GM18498 (cell line): ENCODE data around the gene BRD9.
"Not testable (repeated sequence)": the region's sequence is repeated elsewhere in the genome, so short reads cannot be mapped to it uniquely, and the experiment has no call there.

Source experiments
- ATAC-seq: cut with Tn5 transposase; IDR thresholded peaks from one replicate; pipeline ENCODE4 v1.9.1; 2021; ENCODE audit warnings: mild to moderate bottlenecking, moderate library complexity; ENCODE audit not compliant: unreplicated experiment

Gene BRD9

GRCh38 chr5:846602-847091 is 46.0 kb downstream of the BRD9 start:
- not testable (repeated sequence) for ATAC-seq

DNA sequence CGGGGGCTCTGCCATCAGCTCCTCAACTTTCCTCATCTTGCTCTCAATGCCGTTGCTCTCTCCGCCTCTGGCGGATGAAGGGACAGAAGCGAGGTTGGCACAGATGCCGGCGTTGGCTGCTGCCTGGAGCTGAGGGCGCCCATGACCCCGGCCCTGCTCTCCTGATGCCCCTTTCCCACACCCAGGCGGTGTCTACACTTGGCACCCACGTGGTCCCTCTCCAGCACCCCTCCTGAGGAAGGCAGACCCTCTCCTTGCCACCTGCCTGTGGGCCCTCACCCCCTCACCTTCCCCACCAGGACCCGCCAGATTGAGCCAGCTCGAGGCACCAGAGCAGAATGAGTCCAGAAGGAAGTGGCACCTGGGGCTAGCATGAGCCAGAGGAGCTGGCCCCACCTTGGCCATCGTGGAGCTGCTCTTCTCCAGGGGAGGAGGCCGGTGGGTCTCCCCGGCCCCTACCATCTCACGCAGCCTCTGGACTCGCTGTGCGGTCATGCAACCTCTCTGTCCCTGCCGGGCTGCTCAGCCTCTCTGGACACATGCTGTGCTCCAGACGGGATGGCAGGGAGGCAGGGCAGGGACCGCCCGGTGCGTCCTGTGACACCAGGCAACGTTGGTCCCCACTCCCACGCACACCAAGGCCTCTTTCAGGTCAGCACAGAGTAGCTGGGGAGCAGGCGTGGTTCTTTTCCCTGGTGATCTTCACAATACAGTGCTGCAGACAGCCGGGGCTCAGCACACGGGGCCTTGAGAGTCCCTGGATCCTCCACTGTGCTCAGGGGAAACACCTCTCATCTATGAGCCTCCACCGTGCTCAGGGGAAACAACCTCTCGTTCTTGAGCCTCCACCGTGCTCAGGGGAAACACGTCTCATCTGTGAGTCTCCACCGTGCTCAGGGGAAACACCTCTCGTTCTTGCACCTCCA is 46.7 kb downstream of the BRD9 start:
- not testable (repeated sequence) for ATAC-seq

DNA sequence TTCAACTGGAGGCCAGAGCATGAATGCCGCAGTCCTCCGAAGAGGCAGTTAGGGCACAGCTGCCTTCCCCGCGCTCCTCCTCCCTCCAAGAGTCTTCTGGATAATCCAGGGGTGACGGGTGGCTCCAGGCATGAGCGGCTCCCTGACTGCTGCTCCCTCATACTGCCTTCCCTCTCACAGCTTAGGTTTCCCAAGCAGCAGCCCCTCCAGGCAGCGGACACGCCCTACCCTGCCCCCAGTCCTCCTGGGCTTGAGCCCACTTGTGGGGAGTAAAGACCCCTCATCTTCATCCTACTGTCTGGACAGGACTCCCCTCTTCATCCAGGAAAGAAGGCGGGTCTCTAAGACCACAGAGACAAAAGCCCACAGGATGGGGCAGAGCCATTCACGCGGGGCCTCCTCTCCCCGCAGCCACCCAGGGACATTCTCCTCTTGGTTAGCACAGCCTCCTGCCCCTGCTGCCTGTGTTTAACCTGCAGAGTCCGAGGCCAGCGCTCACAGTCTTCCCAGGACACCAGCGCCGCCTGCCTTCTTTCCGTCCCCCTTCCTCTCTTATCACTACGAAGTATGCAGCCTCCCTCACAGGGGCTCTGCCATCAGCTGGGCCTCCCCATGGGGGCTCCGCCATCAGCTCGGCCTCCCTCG is 47.4 kb downstream of the BRD9 start:
- ATAC-seq, result not testable (repeated sequence)

DNA sequence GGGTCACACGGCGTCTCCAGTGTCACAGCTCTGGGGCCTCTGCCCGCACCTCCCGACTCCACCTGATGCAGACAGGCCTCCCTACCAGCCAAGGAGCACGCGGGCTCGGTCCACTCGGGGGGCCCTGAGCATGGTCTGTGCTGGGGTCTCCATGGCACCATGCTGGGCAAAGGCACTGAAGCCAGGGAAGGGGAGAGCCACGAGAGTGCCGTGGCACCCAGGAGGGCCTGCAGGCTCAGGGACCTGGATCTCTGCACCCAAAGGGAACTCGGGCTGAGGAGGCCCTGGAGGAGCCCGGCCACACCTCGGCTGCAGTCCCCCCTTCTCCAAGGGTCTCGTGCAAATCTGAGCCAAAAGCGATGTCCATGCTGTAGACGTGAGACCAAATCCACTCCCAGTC is 48.2 kb downstream of the BRD9 start:
- not testable (repeated sequence) for ATAC-seq

DNA sequence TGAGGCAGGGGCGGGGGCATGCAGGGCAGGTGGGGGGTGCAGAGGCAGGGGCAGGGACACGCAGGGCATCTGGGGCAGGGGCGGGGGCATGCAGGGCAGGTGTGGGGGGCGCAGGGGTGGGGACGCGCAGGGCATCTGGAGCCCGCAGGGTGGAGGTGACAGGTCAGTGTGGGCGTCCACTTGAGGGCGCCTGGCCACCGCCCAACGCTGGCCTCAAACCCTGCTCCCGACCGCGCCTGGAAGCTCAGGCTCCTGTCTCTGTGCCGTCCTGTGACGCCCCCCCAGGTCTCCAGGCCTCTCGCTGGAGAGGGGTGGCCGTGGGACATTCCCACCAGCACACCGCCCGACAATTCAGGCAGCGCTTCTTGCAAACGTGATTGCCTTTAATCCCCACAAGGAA is 48.7 kb downstream of the BRD9 start:
- not testable (repeated sequence) for ATAC-seq

- ATAC-seq, result not testable (repeated sequence)
These were observed 49.2 kb downstream of the BRD9 start for GRCh38 chr5:843371-843770.

DNA sequence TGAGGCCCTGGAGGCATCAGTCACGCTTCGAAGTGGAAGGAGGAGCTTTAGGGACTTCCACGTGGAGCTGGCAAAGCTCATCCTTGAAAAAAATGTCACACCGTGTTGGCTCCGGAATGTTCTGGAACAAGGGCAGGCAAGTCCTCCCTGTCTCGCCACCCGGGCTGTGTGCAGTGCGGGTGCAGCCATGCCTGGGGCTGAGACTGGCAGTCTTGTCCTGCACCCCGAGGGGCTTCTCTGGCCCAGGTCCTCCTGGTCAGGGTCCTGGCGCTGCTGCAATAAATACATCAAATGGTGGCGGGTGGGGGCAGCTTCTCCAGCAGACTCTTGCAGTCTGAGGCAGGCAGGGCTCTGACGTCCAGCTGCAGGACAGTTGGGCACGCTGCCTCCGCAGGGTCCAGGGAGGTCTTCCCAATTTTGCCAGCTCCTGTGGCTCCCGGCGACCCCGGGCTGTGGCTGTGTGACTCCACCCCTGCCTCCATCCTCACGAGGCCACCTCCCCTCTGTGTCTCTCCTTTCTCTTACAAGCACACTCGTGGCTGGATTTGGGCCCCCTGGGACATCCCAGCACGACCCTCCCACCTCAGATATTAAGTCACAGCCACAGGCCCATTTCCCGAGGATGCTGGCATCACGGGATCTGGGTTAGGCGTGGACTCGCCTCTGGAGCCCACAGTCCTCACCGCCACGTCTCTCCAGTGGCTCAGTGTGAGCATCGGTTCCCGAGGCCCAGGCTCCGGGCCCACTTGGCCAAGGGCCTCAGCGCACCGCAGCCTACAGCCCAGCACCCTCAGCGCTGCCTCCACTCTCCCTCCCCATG is 50.0 kb downstream of the BRD9 start:
- ATAC-seq, result not testable (repeated sequence)

DNA sequence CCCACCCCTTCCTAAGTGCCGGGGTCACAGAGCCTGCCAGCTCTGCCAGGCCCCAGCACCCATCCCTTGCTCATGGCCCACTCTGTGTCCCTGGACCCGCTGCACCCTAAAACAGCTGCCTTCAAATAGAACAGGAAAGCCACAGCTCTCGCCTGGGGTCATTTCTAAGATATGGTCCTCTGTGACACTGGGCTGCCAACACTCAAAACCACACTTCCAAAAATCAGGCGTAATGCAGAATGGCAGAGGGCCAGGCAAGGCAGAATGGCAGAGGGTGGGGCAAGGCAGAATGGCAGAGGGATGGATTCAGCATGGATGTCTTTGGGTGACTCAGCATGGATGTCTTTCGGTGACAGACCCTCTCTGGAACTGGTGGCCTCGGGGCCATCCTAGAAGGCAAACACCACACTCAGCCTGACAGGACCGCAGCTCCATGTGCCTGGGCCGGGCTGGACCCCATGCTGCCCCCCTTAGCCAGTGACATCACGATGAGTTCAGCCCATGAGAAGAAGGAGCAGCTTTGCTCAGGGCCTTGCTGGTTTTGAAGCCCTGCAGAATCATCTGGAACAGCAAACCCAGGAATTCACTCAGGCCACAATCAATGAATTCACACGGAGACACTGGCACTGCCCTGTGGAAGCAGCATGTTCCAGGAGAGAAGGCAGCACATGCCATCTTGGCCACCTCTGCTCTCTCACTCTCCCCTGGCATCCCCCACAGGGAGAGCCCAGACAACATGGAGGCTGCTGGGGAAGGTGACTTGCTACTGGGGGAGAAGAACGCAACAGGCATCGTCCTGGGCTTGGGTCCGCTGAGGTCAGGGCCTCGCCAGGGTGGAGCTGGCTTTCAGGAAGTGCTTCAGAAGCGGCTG is 50.8 kb downstream of the BRD9 start:
- ATAC-seq, result not testable (repeated sequence)

GRCh38 chr5:840974-841435 is 51.6 kb downstream of the BRD9 start:
- not testable (repeated sequence) for ATAC-seq

DNA sequence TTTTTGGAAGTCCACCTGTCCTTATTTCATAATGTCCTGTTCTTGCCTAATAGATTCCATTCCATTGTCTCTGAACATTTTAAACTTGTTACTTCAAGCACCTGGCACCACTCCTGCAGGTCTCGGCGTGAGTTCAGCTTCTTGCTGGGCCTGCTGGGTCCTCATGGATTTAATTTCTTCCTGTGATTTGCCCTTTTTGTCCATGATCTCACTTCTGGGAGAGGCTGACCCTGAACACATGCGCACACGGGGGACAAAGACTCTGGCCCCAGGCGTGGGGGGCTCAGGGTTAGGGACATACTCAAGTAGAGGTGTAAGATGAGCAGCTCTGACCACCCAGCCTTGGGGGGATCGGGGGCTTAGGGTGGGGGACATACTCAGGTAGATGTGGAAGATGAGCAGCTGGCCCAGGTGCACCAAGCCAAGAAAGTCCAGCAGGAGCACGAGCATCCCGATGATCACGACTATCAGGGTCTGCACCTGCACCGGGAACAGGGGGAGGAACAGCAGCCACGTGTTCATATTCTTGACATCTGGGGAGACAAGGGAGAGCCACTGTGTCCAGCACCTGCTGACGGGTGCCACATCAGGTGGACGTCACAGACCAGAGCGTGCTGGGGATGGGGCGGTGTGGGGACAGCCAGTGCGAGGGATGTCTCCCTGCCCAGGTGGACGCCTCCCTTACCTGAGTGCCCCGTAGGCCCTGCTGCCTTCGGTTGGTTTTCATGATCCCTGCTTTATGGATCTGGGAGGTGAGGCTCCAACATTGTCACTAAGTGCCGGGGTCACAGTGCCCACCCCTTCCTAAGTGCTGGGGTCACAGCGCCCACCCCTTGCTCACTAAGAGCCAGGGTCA is 52.3 kb downstream of the BRD9 start:
- ATAC-seq, result not testable (repeated sequence)

DNA sequence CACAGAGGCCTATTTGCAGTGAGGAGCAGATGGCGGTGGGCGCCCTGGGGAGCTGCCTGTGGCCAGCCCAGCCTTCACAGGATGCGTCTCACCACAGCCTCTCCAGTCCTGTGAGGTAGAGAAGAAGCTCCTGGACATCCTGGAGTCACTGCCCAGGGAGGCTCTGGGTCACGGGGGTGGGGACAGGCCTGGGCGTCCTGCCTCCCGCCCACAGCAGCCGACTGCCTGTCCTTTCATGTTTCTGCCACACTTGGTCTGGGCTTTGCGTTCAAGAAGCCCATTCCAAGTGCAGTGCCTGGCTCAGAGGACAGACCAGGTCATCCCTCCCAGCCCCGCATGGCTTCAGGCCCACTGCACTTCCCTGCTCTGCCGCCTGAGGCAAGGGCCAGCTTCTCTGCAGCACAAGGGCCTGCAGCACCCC is 54.2 kb downstream of the BRD9 start:
- ATAC-seq, result not testable (repeated sequence)

GRCh38 chr5:837621-838121 is 54.9 kb downstream of the BRD9 start:
- not testable (repeated sequence) for ATAC-seq

- ATAC-seq, result not testable (repeated sequence)
These were observed 56.5 kb downstream of the BRD9 start for GRCh38 chr5:835933-836612.

DNA sequence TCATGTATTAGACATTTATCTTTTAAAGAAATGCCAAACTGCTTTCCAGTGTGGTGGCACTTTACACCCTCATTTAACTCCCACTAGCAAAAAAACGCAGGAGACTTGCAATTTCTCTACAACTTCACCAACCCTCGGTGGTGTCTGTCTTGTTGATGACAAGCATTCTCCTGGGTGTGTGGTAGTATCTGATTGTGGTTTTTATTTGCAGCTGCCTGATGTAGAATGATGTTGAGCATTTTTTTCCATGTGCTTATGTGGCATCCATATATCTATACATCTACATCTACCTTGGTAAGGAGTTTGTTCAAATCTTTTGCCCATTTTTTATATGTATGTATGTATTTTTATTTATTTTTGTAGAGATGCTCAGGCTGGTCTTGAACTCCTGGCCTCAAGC is 58.6 kb downstream of the BRD9 start:
- not testable (repeated sequence) for ATAC-seq

GRCh38 chr5:828194-828593 is 64.4 kb downstream of the BRD9 start:
- not testable (repeated sequence) for ATAC-seq

GRCh38 chr5:825544-825943 is 67.1 kb downstream of the BRD9 start:
- not testable (repeated sequence) for ATAC-seq

DNA sequence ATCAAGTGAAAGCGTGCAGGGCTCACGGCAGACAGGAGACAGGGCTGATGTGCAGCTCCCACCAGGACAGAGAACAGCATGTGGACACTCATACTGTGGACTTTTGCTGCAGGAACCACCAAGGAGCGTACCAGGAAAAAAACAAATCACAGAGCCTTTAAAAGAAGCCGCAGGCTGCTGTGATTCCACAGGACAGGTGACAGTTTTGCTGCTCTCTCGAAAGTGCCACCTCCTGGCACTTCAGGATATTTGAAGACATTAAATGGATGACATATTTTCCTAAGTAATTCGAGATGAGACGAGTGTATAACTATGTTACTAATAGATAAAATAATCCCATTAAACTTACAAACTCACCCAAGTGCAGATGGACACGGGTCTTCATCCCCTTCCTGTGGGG is 71.1 kb downstream of the BRD9 start:
- ATAC-seq, result no peak

DNA sequence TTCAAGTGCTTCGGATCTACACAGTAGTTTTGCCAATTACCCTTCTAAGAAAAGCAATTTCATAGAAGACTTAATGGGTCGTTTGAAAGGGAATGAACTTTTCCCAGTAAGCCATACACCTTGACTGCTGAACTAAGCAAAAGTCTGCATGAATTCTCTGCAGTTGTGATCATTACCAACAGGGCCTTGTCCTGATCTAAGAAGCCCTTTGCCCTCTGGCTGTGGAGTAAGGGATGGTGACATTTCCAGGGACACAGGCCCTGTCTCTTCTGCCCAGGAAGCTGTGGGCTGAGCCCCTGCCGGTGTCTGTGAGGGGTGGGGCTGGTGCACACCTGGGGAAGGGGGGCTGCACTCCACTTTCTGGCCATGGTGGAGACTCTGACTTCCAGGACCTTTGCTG is 72.4 kb downstream of the BRD9 start:
- no peak for ATAC-seq
